PC-3 (cell line): ENCODE measurements around the gene STK11. TPM values are rescaled to one million over a fixed set of nuclear protein-coding genes. Genes with fewer than 3 reads are reported as not detected.

Experiments used
- ATAC-seq: fragments of 200-7000 bp; cut with Tn5 transposase; 2 replicates; pipeline ENCODE4 v1.9.1; 2020; ENCODE audit warnings: mild to moderate bottlenecking, moderate library complexity
- BruUV-seq: library from RNA; stranded (reverse); fragments of 400-500 nt; replicated peaks from 2 replicates; lab custom pipeline; 2021; lab: Mats Ljungman, UMichigan
- CTCF ChIA-PET: fragments of 300-600 bp; sonication (Branson Sonifier 250); formaldehyde crosslinking; loops from one replicate; lab custom pipeline; 2022; ENCODE audit warnings: antibody characterized with exemption; lab: Charles Lee
- POLR2A ChIA-PET: fragments of 300-600 bp; sonication (Branson Sonifier 250); formaldehyde crosslinking; loops from one replicate; lab custom pipeline; 2022; ENCODE audit warnings: antibody characterized with exemption; ENCODE audit not compliant: unreplicated experiment; lab: Charles Lee
- DNase-seq: peaks from one replicate; pipeline ENCODE4 v3.0.0-alpha.2; 2015
- H2AFZ ChIP-seq: fragments of 300-600 bp; sonication (generic); 2 replicates; pipeline ENCODE4 v1.6.0; 2016; ENCODE audit warnings: antibody characterized with exemption, low read length
- H3F3A ChIP-seq: fragments of 300-600 bp; sonication (generic); one replicate; pipeline ENCODE4 v1.6.0; 2017; ENCODE audit warnings: antibody characterized with exemption, low read length, control low read depth, mild to moderate bottlenecking; ENCODE audit not compliant: unreplicated experiment
- H3K27ac ChIP-seq: fragments of 300-600 bp; sonication (generic); 2 replicates; pipeline ENCODE4 v1.5.1; 2016; ENCODE audit warnings: mild to moderate bottlenecking, low read length
- H3K27me3 ChIP-seq: fragments of 300-600 bp; sonication (generic); 2 replicates; pipeline ENCODE4 v1.6.1; 2016; ENCODE audit warnings: low read length, mixed read lengths
- H3K36me3 ChIP-seq: fragments of 300-600 bp; sonication (generic); 2 replicates; pipeline ENCODE4 v1.6.1; 2016; ENCODE audit warnings: low read depth, mixed run types, low read length, mixed read lengths
- H3K4me1 ChIP-seq: fragments of 300-600 bp; sonication (generic); 2 replicates; pipeline ENCODE4 v1.5.1; 2016; ENCODE audit warnings: low read length; ENCODE audit not compliant: insufficient read depth
- H3K4me2 ChIP-seq: fragments of 300-600 bp; sonication (generic); 2 replicates; pipeline ENCODE4 v1.6.0; 2016; ENCODE audit warnings: low read length
- H3K4me3 ChIP-seq: fragments of 300-600 bp; sonication (generic); 2 replicates; pipeline ENCODE4 v1.5.1; 2016; ENCODE audit warnings: mild to moderate bottlenecking, low read length, mixed read lengths
- H3K79me2 ChIP-seq: fragments of 300-600 bp; sonication (generic); 2 replicates; pipeline ENCODE4 v1.6.1; 2017; ENCODE audit warnings: low read length, mixed read lengths
- H3K9ac ChIP-seq: fragments of 300-600 bp; sonication (generic); 2 replicates; pipeline ENCODE4 v1.6.0; 2016; ENCODE audit warnings: mild to moderate bottlenecking, low read length
- H3K9me2 ChIP-seq: fragments of 300-600 bp; sonication (generic); replicated peaks from 2 replicates; pipeline ENCODE4 v1.6.1; 2016; ENCODE audit warnings: mixed run types, low read length, mixed read lengths
- H3K9me3 ChIP-seq: fragments of 300-600 bp; sonication (generic); 2 replicates; pipeline ENCODE4 v1.6.1; 2016; ENCODE audit warnings: low read length, mixed read lengths
- H4K20me1 ChIP-seq: fragments of 300-600 bp; sonication (generic); 2 replicates; pipeline ENCODE4 v1.6.1; 2016; ENCODE audit warnings: low read length, mixed read lengths
- EZH2 ChIP-seq: fragments of 300-600 bp; sonication (generic); IDR thresholded peaks from one replicate; pipeline ENCODE4 v1.6.1; 2017; ENCODE audit warnings: antibody characterized with exemption, mild to moderate bottlenecking, low read length; ENCODE audit not compliant: unreplicated experiment
- EZH2phosphoT487 ChIP-seq: fragments of 300-600 bp; sonication (generic); IDR thresholded peaks from 2 replicates; pipeline ENCODE4 v1.6.1; 2018; ENCODE audit warnings: mild to moderate bottlenecking, antibody characterized with exemption, low read length, borderline replicate concordance
- intact Hi-C: fragments of 100-400 bp; cut with micrococcal nuclease; formaldehyde crosslinking; loops from 2 replicates; pipeline ENCODE4 v1.9.0; 2023
- total RNA-seq: library from RNA; depleted of rRNA; stranded (reverse); fragments of >200 nt; gene quantifications from 2 replicates; pipeline ENCODE4 v1.2.3, GENCODE V29; 2014
- TF ChIP-seq, protein P1 (sequence below): fragments of 300-600 bp; sonication (generic); conservative IDR thresholded peaks from 2 replicates; pipeline ENCODE4 v1.5.1; 2017; ENCODE audit warnings: antibody characterized with exemption, low read depth, mild to moderate bottlenecking, low read length

Gene STK11
- total RNA-seq, 1 experiment from 2014 or later, result 82.4 TPM

- H3K9me2 ChIP-seq, result no peaks in the 10 kb centered on the region
- H2AFZ ChIP-seq, result no peak overlapping the region
- peaks cover 9% of the 10 kb centered on the region for H3K4me1 ChIP-seq
- no peaks in the 10 kb centered on the region for H4K20me1 ChIP-seq
- ChIA-PET POLR2A (interaction anchor here (0.6 kb wide), 1 partner anchor 201 kb away, joined by 4 read pairs; no protein-coding TSS in a partner anchor), CTCF (interaction anchor here (0.6 kb wide), 1 partner anchor 35 kb away, joined by 4 read pairs; no protein-coding TSS in a partner anchor)
- no peak overlapping the region for H3K9ac ChIP-seq
- no peaks in the 10 kb centered on the region for H3K9me3 ChIP-seq
- H3K27ac ChIP-seq, result no peak overlapping the region
- no peak for TF ChIP-seq EZH2
- TF ChIP-seq EZH2phosphoT487, result no peak
- TF ChIP-seq, protein P1, sequence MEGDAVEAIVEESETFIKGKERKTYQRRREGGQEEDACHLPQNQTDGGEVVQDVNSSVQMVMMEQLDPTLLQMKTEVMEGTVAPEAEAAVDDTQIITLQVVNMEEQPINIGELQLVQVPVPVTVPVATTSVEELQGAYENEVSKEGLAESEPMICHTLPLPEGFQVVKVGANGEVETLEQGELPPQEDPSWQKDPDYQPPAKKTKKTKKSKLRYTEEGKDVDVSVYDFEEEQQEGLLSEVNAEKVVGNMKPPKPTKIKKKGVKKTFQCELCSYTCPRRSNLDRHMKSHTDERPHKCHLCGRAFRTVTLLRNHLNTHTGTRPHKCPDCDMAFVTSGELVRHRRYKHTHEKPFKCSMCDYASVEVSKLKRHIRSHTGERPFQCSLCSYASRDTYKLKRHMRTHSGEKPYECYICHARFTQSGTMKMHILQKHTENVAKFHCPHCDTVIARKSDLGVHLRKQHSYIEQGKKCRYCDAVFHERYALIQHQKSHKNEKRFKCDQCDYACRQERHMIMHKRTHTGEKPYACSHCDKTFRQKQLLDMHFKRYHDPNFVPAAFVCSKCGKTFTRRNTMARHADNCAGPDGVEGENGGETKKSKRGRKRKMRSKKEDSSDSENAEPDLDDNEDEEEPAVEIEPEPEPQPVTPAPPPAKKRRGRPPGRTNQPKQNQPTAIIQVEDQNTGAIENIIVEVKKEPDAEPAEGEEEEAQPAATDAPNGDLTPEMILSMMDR, result no peak
- intact Hi-C loops, result no loop called here
- H3K4me3 ChIP-seq, result no peak overlapping the region; the same call in 1 of the 2 replicates
- DNase-seq (no peak), ATAC-seq (no peak)
- H3F3A ChIP-seq, result no peaks in the 10 kb centered on the region
- no peaks in the 10 kb centered on the region for H3K36me3 ChIP-seq
- BruUV-seq, result no TSS peak
- H3K79me2 ChIP-seq, result peaks cover 28% of the 10 kb centered on the region
- H3K4me2 ChIP-seq, result peak overlapping the region; percentile 62
- no peaks in the 10 kb centered on the region for H3K27me3 ChIP-seq
Observed at GRCh38 chr19:1238369-1239303, 33.1 kb downstream of the STK11 start.

- Histone ChIP-seq H3K4me1 (peaks cover 17% of the 10 kb centered on the region), H3K27me3 (no peaks in the 10 kb centered on the region), H3K4me2 (no peak overlapping the region), H4K20me1 (no peaks in the 10 kb centered on the region), H3K9me2 (no peaks in the 10 kb centered on the region), H2AFZ (no peak overlapping the region), H3K79me2 (peaks cover 35% of the 10 kb centered on the region), H3K9ac (no peak overlapping the region), H3F3A (no peaks in the 10 kb centered on the region), H3K4me3 (no peak overlapping the region), H3K9me3 (no peaks in the 10 kb centered on the region), H3K27ac (no peak overlapping the region), H3K36me3 (no peaks in the 10 kb centered on the region)
- ATAC-seq, result no peak
- ChIA-PET POLR2A (interaction anchor here (0.6 kb wide), 1 partner anchor 202 kb away, joined by 4 read pairs; no protein-coding TSS in a partner anchor), CTCF (interaction anchor here (0.6 kb wide), 1 partner anchor 36 kb away, joined by 4 read pairs; no protein-coding TSS in a partner anchor)
- intact Hi-C loops, result no loop called here
- no peak for TF ChIP-seq EZH2phosphoT487
- TF ChIP-seq EZH2, result no peak
- TF ChIP-seq, protein P1, result no peak
- BruUV-seq, result no TSS peak
- DNase-seq, result no peak
Observed at GRCh38 chr19:1239420-1239795, 33.8 kb downstream of the STK11 start.
